Endothelial cell of umbilical vein (primary cell): ENCODE data around the gene DAGLB. TPM values are rescaled to one million over a fixed set of nuclear protein-coding genes. Genes with fewer than 3 reads are reported as not detected.

ENCODE experiments used
- BruUV-seq: library from RNA; stranded (reverse); fragments of 400-500 nt; replicated peaks from 2 replicates; lab custom pipeline; 2021; lab: Mats Ljungman, UMichigan
- CTCF ChIA-PET: fragments of 300-600, 350-600 bp; sonication (Branson Sonifier 250); formaldehyde crosslinking; loops from one replicate; lab custom pipeline; 2021; ENCODE audit warnings: antibody characterized with exemption, inconsistent platforms; lab: Charles Lee
- POLR2A ChIA-PET: fragments of 300-600, 350-600 bp; sonication (Branson Sonifier 250); formaldehyde crosslinking; loops from one replicate; lab custom pipeline; 2021; ENCODE audit warnings: antibody characterized with exemption, inconsistent platforms; lab: Charles Lee
- DNase-seq: peaks from one replicate; pipeline ENCODE4 v3.0.0-alpha.2; 2011; ENCODE audit warnings: low read depth, low spot score
- FAIRE-seq: peaks from 2 replicates; lab custom pipeline; 2011; peaks lifted over from hg19 to GRCh38; lab: Jason Lieb, UNC
- H2AFZ ChIP-seq: 2 replicates; pipeline ENCODE4 v1.6.0; 2012; ENCODE audit warnings: low read depth, low read length, control low read depth, inconsistent platforms
- H3K27ac ChIP-seq: 2 replicates; pipeline ENCODE4 v1.5.1; 2011; ENCODE audit warnings: low read depth, mild to moderate bottlenecking, control low read depth, low read length, moderate library complexity; ENCODE audit not compliant: insufficient read depth
- H3K27me3 ChIP-seq, 2 experiments: 2 replicates each; pipeline versions ENCODE4 v1.6.0 to v1.6.1; 2011; ENCODE audit warnings: low read length in 2 of 2, mixed read lengths in 1 of 2; ENCODE audit not compliant: control insufficient read depth in 2 of 2, insufficient read depth in 2 of 2
- H3K36me3 ChIP-seq, 2 experiments: 2 replicates in 1 of 2; 3 replicates in 1 of 2; pipeline ENCODE4 v1.5.1; 2011; ENCODE audit warnings: low read length in 2 of 2, mild to moderate bottlenecking in 1 of 2, moderate library complexity in 1 of 2; ENCODE audit not compliant: control insufficient read depth in 2 of 2, insufficient read depth in 2 of 2; ENCODE audit errors: extremely low read depth in 1 of 2
- H3K4me1 ChIP-seq: 3 replicates; pipeline ENCODE4 v1.5.1; 2011; ENCODE audit warnings: mild to moderate bottlenecking, low read length; ENCODE audit not compliant: control insufficient read depth, insufficient read depth; ENCODE audit errors: extremely low read depth
- H3K4me2 ChIP-seq: 2 replicates; pipeline ENCODE4 v1.6.1; 2011; ENCODE audit warnings: low read length, control low read depth, mixed read lengths; ENCODE audit not compliant: insufficient read depth
- H3K4me3 ChIP-seq, 3 experiments: fragments of 200-600 bp in 1 of 3; sonication (generic), shearing (Covaris generic) in 1 of 3; replicated peaks in 1 of 3; 2 replicates each; pipeline ENCODE4 v1.5.1; 2011 to 2016; ENCODE audit warnings: control low read depth in 3 of 3, low read length in 3 of 3, mild to moderate bottlenecking in 2 of 3, inconsistent platforms in 1 of 3, low read depth in 1 of 3, moderate library complexity in 1 of 3; ENCODE audit not compliant: insufficient read depth in 1 of 3
- H3K79me2 ChIP-seq: 2 replicates; pipeline ENCODE4 v1.6.0; 2012; ENCODE audit warnings: low read length, inconsistent platforms; ENCODE audit not compliant: control insufficient read depth, insufficient read depth
- H3K9ac ChIP-seq: replicated peaks from 2 replicates; pipeline ENCODE3; 2011; ENCODE audit warnings: low read length, control low read depth; ENCODE audit not compliant: insufficient read depth; ENCODE audit errors: extremely low read depth
- H3K9me1 ChIP-seq: replicated peaks from 3 replicates; pipeline ENCODE4 v1.6.0; 2011; ENCODE audit warnings: mild to moderate bottlenecking, low read length; ENCODE audit not compliant: control insufficient read depth, insufficient read depth; ENCODE audit errors: extremely low read depth
- H3K9me3 ChIP-seq: replicated peaks from 2 replicates; pipeline ENCODE4 v1.5.1; 2012; ENCODE audit warnings: low read length, inconsistent platforms; ENCODE audit not compliant: control insufficient read depth, insufficient read depth
- H4K20me1 ChIP-seq: replicated peaks from 2 replicates; pipeline ENCODE3; 2011; ENCODE audit warnings: mild to moderate bottlenecking, low read length; ENCODE audit not compliant: control insufficient read depth, insufficient read depth; ENCODE audit errors: extremely low read depth
- EZH2 ChIP-seq: IDR thresholded peaks from 2 replicates; pipeline ENCODE4 v1.6.1; 2012; ENCODE audit warnings: borderline replicate concordance, low read depth, mild to moderate bottlenecking, moderate library complexity, low read length, inconsistent platforms; ENCODE audit not compliant: severe bottlenecking
- FOS ChIP-seq: IDR thresholded peaks from 2 replicates; pipeline ENCODE4 v1.6.1; 2011; ENCODE audit warnings: mild to moderate bottlenecking, low read length, moderate library complexity, borderline replicate concordance; ENCODE audit not compliant: insufficient read depth
- JUN ChIP-seq: IDR thresholded peaks from 2 replicates; pipeline ENCODE4 v1.6.1; 2011; ENCODE audit warnings: borderline replicate concordance, low read depth; ENCODE audit not compliant: insufficient read length, insufficient read depth
- MYC ChIP-seq: IDR thresholded peaks from one replicate; pipeline ENCODE4 v1.6.1; 2011; ENCODE audit warnings: mild to moderate bottlenecking, low read depth, low read length
- POLR2A ChIP-seq: IDR thresholded peaks from 2 replicates; pipeline ENCODE4 v1.6.1; 2012; ENCODE audit warnings: low read depth, mild to moderate bottlenecking, control low read depth, low read length
- POLR2AphosphoS5 ChIP-seq: IDR thresholded peaks from 2 replicates; pipeline ENCODE4 v1.6.1; 2012; ENCODE audit warnings: low read depth, mild to moderate bottlenecking, control low read depth, low read length, moderate library complexity; ENCODE audit not compliant: insufficient read depth
- dilution Hi-C: fragments of 300-500 bp; cut with MboI; formaldehyde crosslinking; loops from one replicate; pipeline ENCODE4 v1.15.0; 2019; ENCODE audit warnings: low sequenced_read_pairs; ENCODE audit not compliant: extremely low pct_ligation_motif_present
- intact Hi-C: fragments of 100-400 bp; cut with micrococcal nuclease; formaldehyde crosslinking; loops from one replicate; pipeline ENCODE4 v1.10.0; 2022
- polyA plus RNA-seq, 4 experiments: library from polyadenylated mRNA; depleted of rRNA in 3 of 4; stranded (reverse) in 3 of 4; unstranded in 1 of 4; fragments of >200 nt; gene quantifications; 2 replicates each; pipeline versions ENCODE4 v1.2.1 to v1.2.3, GENCODE V29; 2011 to 2012; ENCODE audit warnings: missing spikeins in 1 of 4
- total RNA-seq: library from RNA; stranded (reverse); gene quantifications from 2 replicates; pipeline ENCODE4 v1.2.3, GENCODE V29; 2021
- TF ChIP-seq, protein P1 (sequence below), 2 donors: IDR thresholded peaks; 1 replicate in 1 of 2; 2 replicates in 1 of 2; pipeline ENCODE4 v1.5.1; 2011; ENCODE audit warnings: low read length in 2 of 2, mild to moderate bottlenecking in 2 of 2, moderate library complexity in 2 of 2, control low read depth in 1 of 2, inconsistent platforms in 1 of 2, low read depth in 1 of 2; ENCODE audit not compliant: insufficient read depth in 1 of 2; ENCODE audit errors: extremely low read depth in 1 of 2

The DAGLB gene
- total and polyA plus RNA-seq, 2 donors (not counting 3 experiments of a cell fraction or from before 2014, with no cell fraction given): 28.2 to 48.2 TPM

DNA sequence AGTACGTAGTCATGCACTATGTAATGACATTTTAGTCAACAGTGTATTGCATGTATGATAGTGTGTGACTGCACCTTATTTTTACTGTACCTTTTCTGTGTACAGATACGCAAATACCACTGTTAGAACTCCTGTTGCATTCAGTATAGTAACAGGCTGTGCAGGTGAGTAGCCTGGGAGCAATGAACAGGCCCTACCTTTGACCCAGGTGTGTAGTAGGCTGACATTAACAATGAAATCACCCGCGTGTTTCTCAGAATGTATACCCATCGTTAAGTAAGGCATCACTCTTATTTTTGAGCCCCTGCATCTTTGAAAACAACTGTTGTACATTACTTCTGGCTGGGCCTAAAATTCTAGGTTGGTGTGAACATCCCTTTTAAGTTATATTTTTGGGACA, 41.6 kb downstream of the DAGLB start:
- H3K4me1 ChIP-seq: no peaks in the 10 kb centered on the region
- intact Hi-C loops (no loop called here), dilution Hi-C loops (no loop called here)
- peaks cover 39 to 45% of the 10 kb centered on the region in 2 experiments for H3K36me3 ChIP-seq
- no peak for TF ChIP-seq MYC
- peak; percentile 22 for TF ChIP-seq POLR2AphosphoS5
- H3K4me3 ChIP-seq: no peak overlapping the region
- H3K9me1 ChIP-seq: no peaks in the 10 kb centered on the region
- no peak overlapping the region for H3K9ac ChIP-seq
- FAIRE-seq: no peak
- H3K27ac ChIP-seq: no peak overlapping the region
- no peaks in the 10 kb centered on the region for H3K27me3 ChIP-seq
- H2AFZ ChIP-seq: no peak overlapping the region
- ChIA-PET POLR2A (no interaction called here), CTCF (no interaction called here)
- peaks cover 25% of the 10 kb centered on the region for H3K79me2 ChIP-seq
- DNase-seq: no peak
- peaks cover 3% of the 10 kb centered on the region for H4K20me1 ChIP-seq
- no peaks in the 10 kb centered on the region for H3K9me3 ChIP-seq
- no peak overlapping the region for H3K4me2 ChIP-seq
- BruUV-seq: no TSS peak

GRCh38 chr7:6403907-6404306, 43.8 kb downstream of the DAGLB start:
- Histone ChIP-seq H2AFZ (no peak overlapping the region), H3K4me2 (no peak overlapping the region), H4K20me1 (peaks cover 3% of the 10 kb centered on the region), H3K27ac (no peak overlapping the region), H3K4me3 (no peak overlapping the region), H3K27me3 (no peaks in the 10 kb centered on the region), H3K36me3 (peaks cover 30 to 32% of the 10 kb centered on the region in 2 experiments), H3K9ac (no peak overlapping the region), H3K79me2 (peaks cover 42% of the 10 kb centered on the region), H3K4me1 (no peaks in the 10 kb centered on the region), H3K9me1 (no peaks in the 10 kb centered on the region), H3K9me3 (no peaks in the 10 kb centered on the region)
- FAIRE-seq (no peak), DNase-seq (no peak)
- intact Hi-C loops: no loop called here
- dilution Hi-C loops: no loop called here
- TF ChIP-seq, protein P1, sequence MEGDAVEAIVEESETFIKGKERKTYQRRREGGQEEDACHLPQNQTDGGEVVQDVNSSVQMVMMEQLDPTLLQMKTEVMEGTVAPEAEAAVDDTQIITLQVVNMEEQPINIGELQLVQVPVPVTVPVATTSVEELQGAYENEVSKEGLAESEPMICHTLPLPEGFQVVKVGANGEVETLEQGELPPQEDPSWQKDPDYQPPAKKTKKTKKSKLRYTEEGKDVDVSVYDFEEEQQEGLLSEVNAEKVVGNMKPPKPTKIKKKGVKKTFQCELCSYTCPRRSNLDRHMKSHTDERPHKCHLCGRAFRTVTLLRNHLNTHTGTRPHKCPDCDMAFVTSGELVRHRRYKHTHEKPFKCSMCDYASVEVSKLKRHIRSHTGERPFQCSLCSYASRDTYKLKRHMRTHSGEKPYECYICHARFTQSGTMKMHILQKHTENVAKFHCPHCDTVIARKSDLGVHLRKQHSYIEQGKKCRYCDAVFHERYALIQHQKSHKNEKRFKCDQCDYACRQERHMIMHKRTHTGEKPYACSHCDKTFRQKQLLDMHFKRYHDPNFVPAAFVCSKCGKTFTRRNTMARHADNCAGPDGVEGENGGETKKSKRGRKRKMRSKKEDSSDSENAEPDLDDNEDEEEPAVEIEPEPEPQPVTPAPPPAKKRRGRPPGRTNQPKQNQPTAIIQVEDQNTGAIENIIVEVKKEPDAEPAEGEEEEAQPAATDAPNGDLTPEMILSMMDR (IDR thresholded peaks at IDR 0.05; ENCODE audit: extremely low read depth in 1 of 2, insufficient read depth in 1 of 2, low read depth in 1 of 2, low read length in 2 of 2): no peak
- no peak for TF ChIP-seq FOS
- TF ChIP-seq MYC: no peak
- no peak for TF ChIP-seq POLR2AphosphoS5
- no peak for TF ChIP-seq POLR2A
- TF ChIP-seq EZH2: no peak
- no peak for TF ChIP-seq JUN
- ChIA-PET POLR2A (no interaction called here), CTCF (interaction anchor here (0.8 kb wide), 1 partner anchor 407 kb away, joined by 3 read pairs; no protein-coding TSS in a partner anchor)
- BruUV-seq: no TSS peak
